Ascending aorta (tissue), 2 donors: ENCODE results near the gene SUSD3. TPM values are rescaled to one million over a fixed set of nuclear protein-coding genes. Genes with fewer than 3 reads are reported as not detected.

Experiments used
- DNase-seq, 2 donors: peaks; one replicate each; pipeline ENCODE4 v3.0.0-alpha.2; 2019; ENCODE audit warnings: low spot score in 2 of 2
- H3K27ac ChIP-seq, 2 donors: fragments of 200-600 bp; sonication (generic); one replicate each; pipeline ENCODE4 v1.5.1; 2016 to 2017; ENCODE audit warnings: mild to moderate bottlenecking in 1 of 2
- H3K27me3 ChIP-seq: fragments of 200-600 bp; sonication (generic); one replicate; pipeline ENCODE4 v1.5.1; 2017
- H3K36me3 ChIP-seq, 2 donors: fragments of 200-600 bp; sonication (generic); one replicate each; pipeline ENCODE4 v1.5.1; 2016
- H3K4me1 ChIP-seq, 2 donors: fragments of 200-600 bp; sonication (generic); one replicate each; pipeline ENCODE4 v1.5.1; 2016 to 2017; ENCODE audit warnings: mild to moderate bottlenecking in 1 of 2
- H3K4me3 ChIP-seq, 2 donors: fragments of 200-600 bp; sonication (generic); one replicate each; pipeline ENCODE4 v1.5.1; 2016 to 2017; ENCODE audit warnings: mild to moderate bottlenecking in 1 of 2
- H3K9me3 ChIP-seq, 2 donors: fragments of 200-600 bp; sonication (generic); one replicate each; pipeline ENCODE4 v1.5.1; 2016
- CTCF ChIP-seq, 3 experiments: fragments of 200-600 bp in 2 of 3; fragments of 450-650 bp in 1 of 3; sonication (generic) in 2 of 3; IDR thresholded peaks; one replicate each; pipeline ENCODE4 v1.5.1; 2016 to 2019; ENCODE audit warnings: antibody characterized with exemption in 3 of 3, mild to moderate bottlenecking in 1 of 3, moderate library complexity in 1 of 3
- intact Hi-C: fragments of 100-400 bp; cut with DNase I; formaldehyde crosslinking; loops from one replicate; pipeline ENCODE4 v1.15.1; 2023
- total RNA-seq: library from RNA; depleted of rRNA; stranded (reverse); fragments of >200 nt; gene quantifications from one replicate; pipeline ENCODE4 v1.1.0, GENCODE V29; 2016

Gene SUSD3
- total RNA-seq, 1 donor from 2014 or later: not detected

- TF ChIP-seq CTCF (IDR thresholded peaks at IDR 0.05): no peak
- H3K27ac ChIP-seq: peak overlapping the region; percentile 78 to 99
- H3K9me3 ChIP-seq: no peaks in the 10 kb centered on the region
- H3K4me1 ChIP-seq: peaks cover 43 to 61% of the 10 kb centered on the region in 2 donors
- H3K4me3 ChIP-seq: no peak overlapping the region
- intact Hi-C loops: loop anchor here (10.0 kb wide), 1 partner anchor 454 kb away; the partner anchor contains the start of gene IPPK
- H3K36me3 ChIP-seq: peaks cover 19 to 22% of the 10 kb centered on the region in 2 donors
- no peaks in the 10 kb centered on the region for H3K27me3 ChIP-seq
- DNase-seq: no peak
Observed at GRCh38 chr9:93129286-93129685, 70.8 kb downstream of the SUSD3 start.

GRCh38 chr9:93129691-93130500 is 71.4 kb downstream of the SUSD3 start:
- no peak overlapping the region for H3K4me3 ChIP-seq
- H3K9me3 ChIP-seq: no peaks in the 10 kb centered on the region
- intact Hi-C loops: loop anchor here (5.0 to 10.0 kb wide), 4 partner anchors 322 to 455 kb away; partner anchors contain the start of genes BICD2, FAM120A, FAM120AOS and IPPK
- DNase-seq: no peak
- no peaks in the 10 kb centered on the region for H3K27me3 ChIP-seq
- peaks cover 46 to 65% of the 10 kb centered on the region in 2 donors for H3K4me1 ChIP-seq
- TF ChIP-seq CTCF (IDR thresholded peaks at IDR 0.05): no peak
- peak overlapping the region; percentile 98 to 99 for H3K27ac ChIP-seq
- peaks cover 13 to 16% of the 10 kb centered on the region in 2 donors for H3K36me3 ChIP-seq

DNA sequence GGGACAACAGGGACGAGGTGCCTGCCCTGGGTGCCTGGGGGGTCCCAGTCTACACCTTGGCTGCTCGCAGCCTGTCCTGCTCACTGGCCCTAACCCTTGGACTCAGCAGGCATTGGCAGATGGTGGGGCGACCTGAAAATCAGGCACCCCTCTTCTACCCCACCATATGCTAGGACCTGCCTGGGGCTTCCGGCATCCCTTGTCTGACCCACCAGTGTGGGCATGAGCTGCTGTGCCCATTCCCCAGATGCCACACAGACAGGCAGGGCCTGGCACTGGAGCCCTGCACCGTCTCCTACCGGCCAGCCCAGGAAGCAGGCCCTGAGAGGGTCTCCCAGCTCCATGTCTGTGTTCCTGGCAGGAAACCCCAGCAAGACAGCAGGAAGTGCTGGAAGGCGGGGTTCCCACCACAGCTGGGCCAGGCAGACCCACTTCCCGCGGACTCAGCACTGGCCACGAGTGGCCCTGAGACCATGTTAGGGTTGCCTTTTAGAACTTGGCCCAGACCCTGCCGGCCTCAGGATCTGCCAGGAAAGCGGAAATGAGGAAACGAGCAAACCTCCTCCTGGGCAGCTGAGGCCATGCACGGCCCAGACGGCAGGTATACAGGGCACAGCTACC is 72.5 kb downstream of the SUSD3 start:
- peak in 1 of 2 donors; percentile 84 for DNase-seq
- Histone ChIP-seq H3K4me3 (peak overlapping the region; percentile 77 to 91), H3K9me3 (no peaks in the 10 kb centered on the region), H3K27me3 (no peaks in the 10 kb centered on the region), H3K4me1 (peaks cover 49 to 64% of the 10 kb centered on the region in 2 donors), H3K36me3 (peaks cover 4 to 6% of the 10 kb centered on the region in 2 donors), H3K27ac (peak overlapping the region; percentile 98 to 99)
- intact Hi-C loops: loop anchor here (5.0 to 10.0 kb wide), 3 partner anchors 321 to 434 kb away; partner anchors contain the start of genes BICD2, FAM120A and FAM120AOS
- TF ChIP-seq CTCF (IDR thresholded peaks at IDR 0.05): peak in 1 of 3 experiments; percentile 5

DNA sequence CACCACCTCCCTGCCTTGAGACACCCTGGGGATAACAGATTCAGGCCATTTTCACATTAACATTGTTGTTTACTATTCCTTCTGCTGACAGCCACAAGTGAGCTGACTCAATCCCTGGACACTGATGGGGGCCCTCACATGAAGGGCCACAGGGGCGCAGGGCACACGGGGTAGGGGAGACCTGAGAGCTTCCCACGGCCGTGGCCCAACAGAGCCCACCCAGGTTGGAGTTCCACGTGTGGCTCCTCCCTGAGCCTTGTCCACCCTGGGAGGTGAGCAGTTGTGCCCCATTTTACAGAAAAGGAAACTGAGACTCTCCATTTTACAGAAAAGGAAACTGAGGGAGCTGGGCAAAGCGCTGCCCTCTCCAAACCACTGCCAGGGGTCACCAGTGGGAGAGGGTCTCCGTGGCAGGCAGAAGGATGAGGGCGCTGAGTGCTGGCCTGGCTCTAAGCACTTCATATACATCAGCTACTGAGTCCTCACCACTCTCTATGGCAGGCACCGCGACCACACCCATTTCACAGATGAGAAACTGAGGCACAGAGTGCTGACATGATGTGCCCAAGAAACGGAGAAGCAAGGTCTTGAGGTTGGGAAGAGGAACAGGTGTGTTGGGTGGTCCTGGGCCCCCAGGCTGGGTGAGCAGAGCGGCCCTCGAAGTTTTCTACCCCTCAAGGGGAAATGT is 73.2 kb downstream of the SUSD3 start:
- H3K27me3 ChIP-seq: no peaks in the 10 kb centered on the region
- H3K4me3 ChIP-seq: peak overlapping the region; percentile 77 to 91
- H3K9me3 ChIP-seq: no peaks in the 10 kb centered on the region
- no peak for TF ChIP-seq CTCF (IDR thresholded peaks at IDR 0.05)
- DNase-seq: no peak
- H3K4me1 ChIP-seq: peaks cover 42 to 56% of the 10 kb centered on the region in 2 donors
- no peaks in the 10 kb centered on the region for H3K36me3 ChIP-seq
- intact Hi-C loops: loop anchor here (2.0 to 10.0 kb wide), 4 partner anchors 73 to 433 kb away; partner anchors contain the start of genes BICD2, FAM120A, FAM120AOS and SUSD3
- H3K27ac ChIP-seq: peak overlapping the region; percentile 98 to 99

DNA sequence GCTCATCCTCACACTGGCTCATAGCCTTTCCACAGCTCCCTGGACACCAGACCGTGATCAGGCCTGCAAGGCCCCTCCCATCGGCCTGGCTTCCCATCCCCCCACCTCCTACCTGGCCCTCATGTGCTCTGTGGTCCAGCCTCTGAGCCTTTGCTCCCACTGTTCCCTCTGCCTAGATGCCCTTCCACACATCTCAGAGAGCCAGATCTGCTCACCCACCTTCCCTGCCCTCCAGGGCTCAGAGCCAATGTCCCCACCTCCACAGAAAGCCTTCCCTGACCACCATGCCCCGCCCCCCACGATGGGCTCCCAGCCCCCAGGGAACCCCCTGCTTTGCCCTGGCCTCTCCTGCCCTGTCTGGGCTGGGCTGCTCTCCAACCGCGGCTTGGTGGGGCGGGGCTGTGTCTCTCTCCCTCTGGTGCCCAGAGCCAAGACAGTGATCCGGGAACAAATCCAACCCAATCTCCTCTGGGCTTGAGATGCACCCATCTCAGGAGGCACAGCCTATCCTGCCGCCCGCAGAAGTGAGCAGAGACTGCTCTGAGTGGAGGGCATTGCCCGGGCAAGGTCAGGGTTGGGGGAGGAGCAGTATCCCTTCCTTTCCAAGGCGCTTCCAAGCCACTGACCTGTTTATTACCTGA is 73.9 kb downstream of the SUSD3 start:
- H3K4me3 ChIP-seq: peak overlapping the region; percentile 77 to 91
- H3K36me3 ChIP-seq: no peaks in the 10 kb centered on the region
- H3K27me3 ChIP-seq: no peaks in the 10 kb centered on the region
- no peak for TF ChIP-seq CTCF (IDR thresholded peaks at IDR 0.05)
- peak overlapping the region; percentile 98 to 99 for H3K27ac ChIP-seq
- peaks cover 37 to 50% of the 10 kb centered on the region in 2 donors for H3K4me1 ChIP-seq
- no peaks in the 10 kb centered on the region for H3K9me3 ChIP-seq
- DNase-seq: peak in 1 of 2 donors; percentile 81
- intact Hi-C loops: loop anchor here (2.0 to 10.0 kb wide), 4 partner anchors 74 to 432 kb away; partner anchors contain the start of genes BICD2, FAM120A, FAM120AOS and SUSD3
